GM23248 (cell line): ENCODE data around the gene LRCOL1. TPM values are rescaled to one million over a fixed set of nuclear protein-coding genes. Genes with fewer than 3 reads are reported as not detected.

Experiments used
- DNase-seq: peaks from one replicate; pipeline ENCODE4 v3.0.0-alpha.2; 2015
- H2AFZ ChIP-seq: fragments of 200-600 bp; sonication (generic); 2 replicates; pipeline ENCODE4 v1.6.1; 2016; ENCODE audit warnings: antibody characterized with exemption
- H3F3A ChIP-seq: fragments of 200-600 bp; sonication (generic); 2 replicates; pipeline ENCODE4 v1.6.1; 2016; ENCODE audit warnings: mild to moderate bottlenecking, antibody characterized with exemption, mixed run types; ENCODE audit not compliant: insufficient read depth
- H3K27ac ChIP-seq: fragments of 200-600 bp; sonication (generic); 2 replicates; pipeline ENCODE4 v1.5.1; 2016; ENCODE audit warnings: mild to moderate bottlenecking
- H3K27me3 ChIP-seq: fragments of 200-600 bp; sonication (generic); replicated peaks from 2 replicates; pipeline ENCODE4 v1.6.1; 2016; ENCODE audit warnings: mild to moderate bottlenecking; ENCODE audit not compliant: insufficient read depth
- H3K36me3 ChIP-seq: fragments of 200-600 bp; sonication (generic); 2 replicates; pipeline ENCODE4 v1.6.1; 2016; ENCODE audit warnings: low read depth, mild to moderate bottlenecking
- H3K4me1 ChIP-seq: fragments of 200-600 bp; sonication (generic); 2 replicates; pipeline ENCODE4 v1.6.1; 2016; ENCODE audit warnings: mild to moderate bottlenecking; ENCODE audit not compliant: insufficient read depth
- H3K4me2 ChIP-seq: fragments of 200-600 bp; sonication (generic); one replicate; pipeline ENCODE4 v1.6.1; 2016; ENCODE audit warnings: mild to moderate bottlenecking; ENCODE audit not compliant: unreplicated experiment
- H3K4me3 ChIP-seq: fragments of 200-600 bp; sonication (generic); 2 replicates; pipeline ENCODE4 v1.5.1; 2016; ENCODE audit warnings: mild to moderate bottlenecking
- H3K79me2 ChIP-seq: fragments of 200-600 bp; sonication (generic); 2 replicates; pipeline ENCODE4 v1.6.1; 2016; ENCODE audit warnings: mild to moderate bottlenecking; ENCODE audit not compliant: insufficient read depth
- H3K9ac ChIP-seq: fragments of 200-600 bp; sonication (generic); 2 replicates; pipeline ENCODE4 v1.6.1; 2016; ENCODE audit warnings: mild to moderate bottlenecking
- H3K9me2 ChIP-seq: fragments of 200-600 bp; sonication (generic); 2 replicates; pipeline ENCODE4 v1.6.1; 2016; ENCODE audit warnings: mixed run types, mild to moderate bottlenecking, moderate library complexity; ENCODE audit not compliant: insufficient read depth
- H3K9me3 ChIP-seq: fragments of 200-600 bp; sonication (generic); one replicate; pipeline ENCODE4 v1.6.1; 2017; ENCODE audit warnings: low read depth
- H4K20me1 ChIP-seq: fragments of 200-600 bp; sonication (generic); 2 replicates; pipeline ENCODE4 v1.6.0; 2016; ENCODE audit not compliant: insufficient read depth
- EZH2 ChIP-seq: fragments of 200-600 bp; sonication (generic); IDR thresholded peaks from 2 replicates; pipeline ENCODE4 v1.6.1; 2018; ENCODE audit warnings: antibody characterized with exemption, mild to moderate bottlenecking; ENCODE audit not compliant: insufficient read depth, poor library complexity, severe bottlenecking
- EZH2phosphoT487 ChIP-seq: fragments of 200-600 bp; sonication (generic); IDR thresholded peaks from 2 replicates; pipeline ENCODE4 v1.6.1; 2018; ENCODE audit warnings: antibody characterized with exemption, moderate library complexity, mild to moderate bottlenecking, low read depth; ENCODE audit not compliant: insufficient read depth
- WGBS, 2 experiments: methylation state at CpG; one replicate each; pipeline ENCODE4 v1.1.6; 2015 to 2017; ENCODE audit warnings: low lambda C conversion rate in 2 of 2, low coverage in 1 of 2; ENCODE audit errors: missing lambda C conversion rate in 2 of 2; 5-methylcytosine and 5-hydroxymethylcytosine counted together
- in situ Hi-C: fragments of 300-500 bp; cut with MboI; formaldehyde crosslinking; loops from 2 replicates; pipeline ENCODE4 v1.15.0; 2020
- polyA plus RNA-seq: library from polyadenylated mRNA; unstranded; fragments of >200 nt; fragmentation: Nextera tagmentation; extraction: Ambion mirVana; gene quantifications from 2 replicates; pipeline ENCODE4 v1.2.1, GENCODE V29; 2016
- total RNA-seq: library from RNA; depleted of rRNA; stranded (reverse); fragments of >200 nt; shearing (Covaris generic); gene quantifications from 2 replicates; pipeline ENCODE4 v1.2.3, GENCODE V29; 2014

LRCOL1 gene
- total and polyA plus RNA-seq, 2 experiments from 2014 or later: not detected

GRCh38 chr12:132620899-132621656, 10.7 kb upstream of the LRCOL1 start:
- Histone ChIP-seq H3K36me3 (no peaks in the 10 kb centered on the region), H3K9ac (no peak overlapping the region), H3K4me2 (no peak overlapping the region), H3K4me1 (peaks cover 9% of the 10 kb centered on the region; the same call in 1 of the 2 replicates), H3K79me2 (no peaks in the 10 kb centered on the region), H4K20me1 (no peaks in the 10 kb centered on the region), H3K27ac (no peak overlapping the region), H3F3A (peaks cover 21% of the 10 kb centered on the region), H3K9me2 (no peaks in the 10 kb centered on the region), H3K27me3 (peaks cover 28% of the 10 kb centered on the region), H2AFZ (no peak overlapping the region), H3K9me3 (no peaks in the 10 kb centered on the region), H3K4me3 (no peak overlapping the region)
- in situ Hi-C loops: loop anchor here (25.0 kb wide), 1 partner anchor 459 kb away; no protein-coding TSS in a partner anchor
- DNase-seq: no peak
- TF ChIP-seq EZH2: no peak
- no peak for TF ChIP-seq EZH2phosphoT487
- 75 to 76% methylated on average over 25 to 28 of the region's 28 CpGs for WGBS, 2 experiments

GRCh38 chr12:132620113-132620898, 9.9 kb upstream of the LRCOL1 start:
- in situ Hi-C loops: loop anchor here (25.0 kb wide), 1 partner anchor 458 kb away; no protein-coding TSS in a partner anchor
- Histone ChIP-seq H3K27me3 (peaks cover 35% of the 10 kb centered on the region), H3F3A (peaks cover 21% of the 10 kb centered on the region), H3K4me1 (peaks cover 9% of the 10 kb centered on the region; the same call in 1 of the 2 replicates), H3K9me3 (no peaks in the 10 kb centered on the region), H3K4me2 (no peak overlapping the region), H3K9me2 (no peaks in the 10 kb centered on the region), H4K20me1 (no peaks in the 10 kb centered on the region), H3K9ac (no peak overlapping the region), H3K4me3 (no peak overlapping the region), H3K27ac (no peak overlapping the region), H3K36me3 (no peaks in the 10 kb centered on the region), H3K79me2 (no peaks in the 10 kb centered on the region), H2AFZ (no peak overlapping the region)
- DNase-seq: no peak
- TF ChIP-seq EZH2phosphoT487 (no peak), EZH2 (no peak)
- WGBS, 2 experiments: 53 to 60% methylated on average over 20 to 29 of the region's 29 CpGs

GRCh38 chr12:132619386-132620112, 9.2 kb upstream of the LRCOL1 start:
- Histone ChIP-seq H3F3A (peaks cover 21% of the 10 kb centered on the region), H3K4me3 (no peak overlapping the region), H3K27me3 (peaks cover 35% of the 10 kb centered on the region), H4K20me1 (no peaks in the 10 kb centered on the region), H3K4me1 (peaks cover 9% of the 10 kb centered on the region; the same call in 1 of the 2 replicates), H3K36me3 (no peaks in the 10 kb centered on the region), H3K27ac (no peak overlapping the region), H3K4me2 (no peak overlapping the region), H3K9me3 (no peaks in the 10 kb centered on the region), H3K9ac (no peak overlapping the region), H3K79me2 (no peaks in the 10 kb centered on the region), H3K9me2 (no peaks in the 10 kb centered on the region), H2AFZ (no peak overlapping the region)
- in situ Hi-C loops: loop anchor here (10.0 to 25.0 kb wide), 2 partner anchors 205 to 457 kb away; no protein-coding TSS in a partner anchor
- peak; percentile 45 for TF ChIP-seq EZH2
- no peak for TF ChIP-seq EZH2phosphoT487
- DNase-seq: no peak
- whole genome bisulfite sequencing, 2 experiments: 16% methylated on average over 26 to 27 of the region's 53 CpGs

GRCh38 chr12:132619071-132619385, 8.6 kb upstream of the LRCOL1 start:
- H3K36me3 ChIP-seq: no peaks in the 10 kb centered on the region
- H3K4me1 ChIP-seq: peaks cover 9% of the 10 kb centered on the region; the same call in 1 of the 2 replicates
- H3K27me3 ChIP-seq: peaks cover 35% of the 10 kb centered on the region
- H3K9me3 ChIP-seq: no peaks in the 10 kb centered on the region
- no peak overlapping the region for H2AFZ ChIP-seq
- H3F3A ChIP-seq: peaks cover 21% of the 10 kb centered on the region
- no peak overlapping the region for H3K9ac ChIP-seq
- no peaks in the 10 kb centered on the region for H4K20me1 ChIP-seq
- TF ChIP-seq EZH2phosphoT487 (no peak), EZH2 (no peak)
- no peak for DNase-seq
- no peak overlapping the region for H3K4me3 ChIP-seq
- H3K9me2 ChIP-seq: no peaks in the 10 kb centered on the region
- 10% methylated on average over 21 of the region's 28 CpGs; no CpG with 5 or more reads in 1 of the 2 experiments for WGBS, 2 experiments
- H3K27ac ChIP-seq: no peak overlapping the region
- no peak overlapping the region for H3K4me2 ChIP-seq
- H3K79me2 ChIP-seq: no peaks in the 10 kb centered on the region
- in situ Hi-C loops: loop anchor here (10.0 to 25.0 kb wide), 2 partner anchors 204 to 457 kb away; no protein-coding TSS in a partner anchor
